Fibroblast of villous mesenchyme (primary cell): ENCODE data around the gene PRDM16. TPM values are rescaled to one million over a fixed set of nuclear protein-coding genes. Genes with fewer than 3 reads are reported as not detected.

Experiments
- DNase-seq: peaks from one replicate; pipeline ENCODE4 v3.0.0-alpha.2; 2010; ENCODE audit warnings: low read depth
- H3K4me3 ChIP-seq: 2 replicates; pipeline ENCODE4 v1.5.1; 2011; ENCODE audit warnings: low read depth, mild to moderate bottlenecking, low read length
- total RNA-seq: library from RNA; depleted of rRNA; stranded (reverse); fragments of >200 nt; gene quantifications from 2 replicates; pipeline ENCODE4 v1.2.3, GENCODE V29; 2012
- TF ChIP-seq, protein P1 (sequence below): IDR thresholded peaks from 2 replicates; pipeline ENCODE4 v1.5.1; 2012; ENCODE audit warnings: low read depth, mild to moderate bottlenecking, low read length; ENCODE audit not compliant: insufficient read depth

The PRDM16 gene
- total RNA-seq, 1 donor = 1.7 TPM

DNA sequence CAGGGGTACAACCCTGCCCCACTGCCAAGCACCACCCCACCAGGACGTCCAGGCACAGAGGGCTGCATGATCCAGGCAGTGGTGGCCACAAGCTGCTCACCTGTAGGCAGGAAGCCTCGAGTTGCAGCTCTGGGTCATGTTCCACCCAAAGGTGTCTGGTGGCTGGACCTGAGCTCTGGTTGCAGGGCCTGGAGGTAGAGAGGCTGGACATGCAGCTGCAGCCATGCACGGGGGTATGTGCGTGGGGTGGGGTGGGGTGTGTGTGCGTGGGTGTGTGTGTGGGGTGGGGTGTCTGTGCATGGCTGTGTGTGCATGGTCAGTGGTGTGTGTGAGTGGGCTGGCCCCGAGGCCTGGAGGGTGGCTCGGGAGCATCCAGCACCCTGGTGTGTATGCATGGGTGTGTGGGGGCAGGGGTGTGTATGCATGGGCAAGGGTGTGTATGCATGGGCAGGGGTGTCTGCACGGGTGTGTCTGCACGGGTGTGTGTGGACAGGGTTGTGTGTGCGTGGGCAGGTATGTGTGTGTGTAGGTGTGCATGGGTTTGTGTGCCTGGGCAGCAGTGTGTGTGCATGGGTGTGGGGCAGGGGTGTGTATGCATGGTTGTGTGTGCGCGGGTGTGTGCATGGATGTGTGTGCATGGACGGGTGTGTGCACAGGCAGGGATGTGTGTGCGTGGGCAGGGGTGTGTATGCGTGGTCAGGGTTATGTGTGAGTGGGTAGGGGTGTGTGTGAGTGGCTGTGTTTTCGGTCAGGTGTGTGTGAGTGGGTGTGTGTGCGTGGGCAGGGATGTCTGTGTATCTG lies 401.0 kb downstream of the PRDM16 start:
- H3K4me3 ChIP-seq = no peak overlapping the region
- TF ChIP-seq, protein P1, sequence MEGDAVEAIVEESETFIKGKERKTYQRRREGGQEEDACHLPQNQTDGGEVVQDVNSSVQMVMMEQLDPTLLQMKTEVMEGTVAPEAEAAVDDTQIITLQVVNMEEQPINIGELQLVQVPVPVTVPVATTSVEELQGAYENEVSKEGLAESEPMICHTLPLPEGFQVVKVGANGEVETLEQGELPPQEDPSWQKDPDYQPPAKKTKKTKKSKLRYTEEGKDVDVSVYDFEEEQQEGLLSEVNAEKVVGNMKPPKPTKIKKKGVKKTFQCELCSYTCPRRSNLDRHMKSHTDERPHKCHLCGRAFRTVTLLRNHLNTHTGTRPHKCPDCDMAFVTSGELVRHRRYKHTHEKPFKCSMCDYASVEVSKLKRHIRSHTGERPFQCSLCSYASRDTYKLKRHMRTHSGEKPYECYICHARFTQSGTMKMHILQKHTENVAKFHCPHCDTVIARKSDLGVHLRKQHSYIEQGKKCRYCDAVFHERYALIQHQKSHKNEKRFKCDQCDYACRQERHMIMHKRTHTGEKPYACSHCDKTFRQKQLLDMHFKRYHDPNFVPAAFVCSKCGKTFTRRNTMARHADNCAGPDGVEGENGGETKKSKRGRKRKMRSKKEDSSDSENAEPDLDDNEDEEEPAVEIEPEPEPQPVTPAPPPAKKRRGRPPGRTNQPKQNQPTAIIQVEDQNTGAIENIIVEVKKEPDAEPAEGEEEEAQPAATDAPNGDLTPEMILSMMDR = no peak
- no peak for DNase-seq

GRCh38 chr1:3470650-3471355 lies 401.8 kb downstream of the PRDM16 start:
- TF ChIP-seq, protein P1 = no peak
- no peak overlapping the region for H3K4me3 ChIP-seq
- no peak for DNase-seq

DNA sequence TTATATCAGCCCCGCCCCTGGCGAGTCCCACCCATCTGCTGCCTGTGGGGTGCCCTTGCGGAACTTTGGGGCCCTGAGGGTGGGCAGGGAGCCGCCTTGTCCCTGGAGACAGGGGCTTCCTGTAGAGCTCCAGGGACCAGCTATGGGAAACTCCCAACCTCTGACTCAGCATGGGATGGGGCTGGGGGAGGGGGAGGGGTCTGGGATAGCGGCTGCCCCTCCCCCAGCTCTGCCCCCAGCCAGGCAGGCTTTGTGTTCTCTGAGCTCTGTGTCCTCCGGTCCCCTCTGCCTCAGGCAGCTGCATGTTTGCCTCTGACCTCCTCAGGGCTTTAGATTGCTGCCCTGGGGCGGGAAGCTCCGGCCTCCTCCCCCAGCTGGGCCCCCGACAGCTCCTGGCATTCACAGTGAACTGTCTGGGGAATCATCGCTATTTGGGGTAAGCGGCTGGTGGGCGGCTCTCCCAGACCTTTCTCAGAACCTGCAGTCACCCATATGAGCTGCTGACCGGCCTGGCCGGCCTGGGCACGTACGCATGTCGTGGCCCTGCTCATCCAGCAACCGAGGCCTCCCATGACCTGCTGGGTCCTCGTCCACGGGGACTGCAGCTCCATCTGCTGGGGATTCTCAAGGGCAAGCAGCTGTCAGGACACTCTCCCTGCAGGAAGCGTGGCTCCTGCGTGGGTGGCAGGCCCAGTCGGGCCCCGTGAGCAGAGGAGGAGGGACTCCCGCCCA lies 402.5 kb downstream of the PRDM16 start:
- DNase-seq = peak; percentile 64
- no peak overlapping the region for H3K4me3 ChIP-seq
- TF ChIP-seq, protein P1 = peak; percentile 53

DNA sequence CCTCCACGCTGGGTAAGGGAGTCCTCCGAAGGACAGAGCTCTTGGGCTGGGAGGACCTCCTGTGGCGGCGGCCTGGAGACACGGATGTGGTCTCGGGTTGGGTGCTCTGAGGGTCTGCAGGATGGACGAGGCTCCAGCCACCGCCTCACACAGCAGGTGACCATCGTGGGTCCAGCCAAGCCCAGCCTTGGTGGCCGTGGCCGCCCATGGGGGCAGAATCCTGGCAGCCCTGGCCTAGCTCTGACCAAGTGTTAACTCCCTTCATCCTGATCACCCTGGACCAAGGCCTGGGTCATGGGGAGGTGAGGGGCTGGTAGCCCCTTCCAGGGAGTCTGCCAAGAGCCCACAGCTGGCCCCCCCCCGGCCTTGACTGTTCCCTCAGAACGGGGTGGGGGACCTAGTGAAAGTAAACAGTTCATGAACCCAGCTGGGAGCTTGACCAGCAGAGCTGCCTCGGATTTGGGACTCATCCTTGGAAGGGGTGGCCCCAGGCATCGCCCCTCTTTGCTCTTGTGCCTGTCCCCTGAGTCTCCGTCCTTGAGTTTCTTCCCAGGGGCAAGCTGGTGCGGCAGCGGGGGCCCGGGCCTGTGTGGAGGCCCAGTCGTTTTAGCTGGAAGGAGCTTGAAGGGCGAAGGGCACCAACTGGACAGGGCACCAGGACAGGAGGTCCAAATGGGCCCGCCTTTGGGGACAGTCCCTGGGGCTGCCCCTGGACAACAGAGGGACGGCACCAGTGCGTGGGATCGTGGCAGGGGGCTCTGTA lies 403.3 kb downstream of the PRDM16 start:
- H3K4me3 ChIP-seq = no peak overlapping the region
- DNase-seq = no peak
- TF ChIP-seq, protein P1 = no peak

GRCh38 chr1:3472906-3473305 lies 403.9 kb downstream of the PRDM16 start:
- H3K4me3 ChIP-seq = no peak overlapping the region
- TF ChIP-seq, protein P1 = no peak
- no peak for DNase-seq

- TF ChIP-seq, protein P1 = no peak
- no peak overlapping the region for H3K4me3 ChIP-seq
- DNase-seq = peak; percentile 61
Measured at GRCh38 chr1:3473381-3473844, 404.4 kb downstream of the PRDM16 start.
